ENCODE data around the gene VANGL1. TPM values are rescaled to one million over a fixed set of nuclear protein-coding genes. Genes with fewer than 3 reads are reported as not detected.

Gene VANGL1
- total RNA-seq, 1 donor from 2014 or later, result 15.2 TPM

- no peak for TF ChIP-seq CTCF (IDR thresholded peaks at IDR 0.05; ENCODE audit: insufficient read depth, low read length, poor library complexity, severe bottlenecking)
- Histone ChIP-seq H3K36me3 (ENCODE audit: control insufficient read depth, insufficient read depth, low read length) (no peaks in the 10 kb centered on the region), H3K4me3 (ENCODE audit: low read depth, low read length) (no peak overlapping the region), H3K27me3 (ENCODE audit: control insufficient read depth, insufficient read depth, low read length) (no peaks in the 10 kb centered on the region)
- DNase-seq (ENCODE audit: low read depth), result no peak
Measured at GRCh38 chr1:115647507-115647906, 5.7 kb downstream of the VANGL1 start.

- Histone ChIP-seq H3K27me3 (ENCODE audit: control insufficient read depth, insufficient read depth, low read length) (no peaks in the 10 kb centered on the region), H3K36me3 (ENCODE audit: control insufficient read depth, insufficient read depth, low read length) (no peaks in the 10 kb centered on the region), H3K4me3 (ENCODE audit: low read depth, low read length) (no peak overlapping the region)
- TF ChIP-seq CTCF (IDR thresholded peaks at IDR 0.05; ENCODE audit: insufficient read depth, low read length, poor library complexity, severe bottlenecking), result no peak
- DNase-seq (ENCODE audit: low read depth), result no peak
Measured at GRCh38 chr1:115647919-115648650, 6.3 kb downstream of the VANGL1 start.

- DNase-seq (ENCODE audit: low read depth), result no peak
- H3K36me3 ChIP-seq (ENCODE audit: control insufficient read depth, insufficient read depth, low read length), result no peaks in the 10 kb centered on the region
- no peak for TF ChIP-seq CTCF (IDR thresholded peaks at IDR 0.05; ENCODE audit: insufficient read depth, low read length, poor library complexity, severe bottlenecking)
- no peak overlapping the region for H3K4me3 ChIP-seq (ENCODE audit: low read depth, low read length)
- H3K27me3 ChIP-seq (ENCODE audit: control insufficient read depth, insufficient read depth, low read length), result no peaks in the 10 kb centered on the region
Measured at GRCh38 chr1:115648717-115649691, 7.2 kb downstream of the VANGL1 start.

- no peak for TF ChIP-seq CTCF (IDR thresholded peaks at IDR 0.05; ENCODE audit: insufficient read depth, low read length, poor library complexity, severe bottlenecking)
- Histone ChIP-seq H3K4me3 (ENCODE audit: low read depth, low read length) (no peak overlapping the region), H3K36me3 (ENCODE audit: control insufficient read depth, insufficient read depth, low read length) (no peaks in the 10 kb centered on the region), H3K27me3 (ENCODE audit: control insufficient read depth, insufficient read depth, low read length) (no peaks in the 10 kb centered on the region)
- DNase-seq (ENCODE audit: low read depth), result no peak
Measured at GRCh38 chr1:115649964-115650363, 8.2 kb downstream of the VANGL1 start.

- no peak overlapping the region for H3K4me3 ChIP-seq (ENCODE audit: low read depth, low read length)
Measured at GRCh38 chr1:115650961-115651360, 9.2 kb downstream of the VANGL1 start.

More at GRCh38 chr1:115650961-115651360, 9.2 kb downstream of the VANGL1 start:
- Histone ChIP-seq H3K36me3 (ENCODE audit: control insufficient read depth, insufficient read depth, low read length) (no peaks in the 10 kb centered on the region), H3K27me3 (ENCODE audit: control insufficient read depth, insufficient read depth, low read length) (no peaks in the 10 kb centered on the region)
- DNase-seq (ENCODE audit: low read depth), result no peak
- TF ChIP-seq CTCF (IDR thresholded peaks at IDR 0.05; ENCODE audit: insufficient read depth, low read length, poor library complexity, severe bottlenecking), result no peak
